ENCODE results near the gene FBXO38.

FBXO38 gene

DNA sequence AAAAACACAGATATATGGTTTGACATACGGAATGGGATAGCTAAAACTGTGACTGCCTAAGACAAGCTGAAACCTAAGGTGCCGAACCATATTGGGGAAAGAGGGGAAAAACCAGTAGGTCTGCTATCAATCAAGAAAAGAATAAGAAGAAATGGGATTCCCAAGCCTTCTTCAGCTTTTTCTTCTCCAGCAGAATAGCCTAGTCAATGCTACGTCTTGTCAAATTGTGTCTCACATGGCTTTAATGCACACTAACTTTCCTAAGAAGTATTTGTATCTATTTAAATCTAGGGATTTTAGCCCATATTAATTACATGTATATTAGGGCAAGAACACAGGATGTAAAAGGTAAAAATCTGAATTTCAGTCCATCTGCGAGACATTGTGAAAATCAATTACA is 797 bp upstream of the FBXO38 start:
- DNase-seq (ENCODE audit: low read depth), result no peak

GRCh38 chr5:148384380-148384737 is 601 bp downstream of the FBXO38 start:
- DNase-seq (ENCODE audit: low read depth), result no peak

DNA sequence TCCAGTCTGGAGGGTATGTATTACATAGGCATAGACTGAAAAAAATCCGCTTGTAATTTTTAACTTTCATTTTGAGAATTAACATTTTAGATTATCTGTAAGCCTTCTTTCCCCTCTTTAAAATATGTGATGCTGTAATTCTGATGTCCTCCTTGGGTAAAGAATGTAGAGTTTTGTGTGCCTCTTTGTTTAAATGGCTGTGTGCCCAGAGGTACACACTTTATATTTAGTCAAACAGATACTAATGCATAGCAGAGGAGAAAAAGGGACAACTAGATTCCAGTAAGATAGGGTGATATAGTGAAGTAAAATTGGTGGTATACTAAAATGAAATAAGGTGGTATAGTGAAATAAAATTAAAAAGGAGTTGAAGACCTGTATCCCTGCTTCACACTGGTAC is 1.3 kb downstream of the FBXO38 start:
- no peak for DNase-seq (ENCODE audit: low read depth)

GRCh38 chr5:148386041-148386440 is 2.3 kb downstream of the FBXO38 start:
- DNase-seq (ENCODE audit: low read depth), result no peak

DNA sequence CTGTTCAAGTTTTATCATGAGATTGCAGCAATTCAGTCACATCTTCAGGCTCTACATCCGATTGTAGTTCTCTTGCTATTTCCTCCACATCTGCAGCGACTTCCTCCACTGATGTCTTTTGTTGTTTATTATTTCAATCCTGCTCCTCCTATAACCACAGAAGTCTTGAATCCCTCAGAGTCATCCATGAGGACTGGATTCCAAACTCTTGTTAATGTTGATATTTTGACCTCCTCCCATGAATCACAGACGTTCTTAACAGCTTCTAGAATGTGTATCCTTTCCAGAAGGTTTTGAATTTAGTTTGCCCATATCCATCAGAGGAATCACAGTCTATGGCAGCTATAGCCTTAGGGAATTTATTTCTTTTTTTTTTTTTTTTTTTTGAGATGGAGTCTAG is 3.6 kb downstream of the FBXO38 start:
- DNase-seq (ENCODE audit: low read depth), result peak; percentile 18

GRCh38 chr5:148388696-148389095 is 4.9 kb downstream of the FBXO38 start:
- no peak for DNase-seq (ENCODE audit: low read depth)

GRCh38 chr5:148390914-148391313 is 7.2 kb downstream of the FBXO38 start:
- no peak for DNase-seq (ENCODE audit: low read depth)

- DNase-seq (ENCODE audit: low read depth), result no peak
Observed at GRCh38 chr5:148391422-148391821, 7.7 kb downstream of the FBXO38 start.

DNA sequence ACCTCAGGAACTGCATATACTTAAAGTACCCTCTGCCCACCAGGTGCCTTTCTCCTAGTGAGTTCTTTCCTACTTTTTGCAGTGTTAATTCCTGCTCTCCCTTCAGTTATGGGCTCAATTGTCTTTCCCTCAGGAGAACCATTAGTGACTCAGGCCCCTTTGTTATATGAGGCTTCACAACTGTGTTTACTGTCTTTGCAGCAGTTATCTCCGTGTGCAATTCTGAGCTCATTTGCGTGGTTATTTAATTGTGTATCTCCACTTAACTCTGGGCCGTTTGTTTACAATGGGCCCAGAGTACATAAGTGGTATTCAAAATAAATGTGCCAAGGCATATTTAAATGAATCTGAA is 9.6 kb downstream of the FBXO38 start:
- DNase-seq (ENCODE audit: low read depth), result no peak

DNA sequence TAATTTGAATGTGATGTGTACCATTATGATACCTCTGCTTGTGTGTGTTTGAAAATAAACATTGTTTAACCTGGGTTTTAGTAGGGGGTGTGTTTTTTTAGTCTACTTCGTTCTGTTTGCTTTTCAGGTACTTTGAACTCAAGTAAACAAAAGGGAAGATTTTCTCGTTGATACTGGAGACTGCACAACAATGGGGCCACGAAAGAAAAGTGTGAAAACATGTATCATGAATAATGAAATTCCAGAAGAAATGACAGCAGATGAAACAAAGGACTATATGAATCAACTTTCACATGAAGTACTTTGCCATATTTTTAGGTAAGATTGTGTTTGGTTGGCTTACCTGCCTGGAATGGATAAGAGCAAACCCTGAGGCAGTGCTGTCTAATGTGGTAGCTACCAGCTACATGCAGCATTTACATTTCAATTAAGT is 10.8 kb downstream of the FBXO38 start:
- DNase-seq (ENCODE audit: low read depth), result no peak

DNA sequence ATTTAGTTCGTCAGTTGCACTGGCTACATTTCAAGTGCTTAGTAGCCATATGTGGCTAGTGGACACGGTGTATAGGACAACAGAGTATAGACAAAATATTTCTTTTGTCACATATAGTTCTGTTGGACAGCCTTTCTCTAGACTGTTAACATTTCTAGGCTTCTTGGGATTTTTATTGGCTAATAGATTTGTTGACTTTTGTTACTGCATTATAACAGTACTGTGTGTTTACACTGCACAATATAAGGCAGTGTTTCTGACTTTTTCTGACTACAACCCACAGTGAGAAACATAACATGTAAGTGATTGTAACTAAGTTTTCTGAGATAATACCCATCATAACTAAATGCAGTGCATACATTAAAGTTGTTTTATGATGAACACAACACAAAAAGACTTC is 11.3 kb downstream of the FBXO38 start:
- no peak for DNase-seq (ENCODE audit: low read depth)

DNA sequence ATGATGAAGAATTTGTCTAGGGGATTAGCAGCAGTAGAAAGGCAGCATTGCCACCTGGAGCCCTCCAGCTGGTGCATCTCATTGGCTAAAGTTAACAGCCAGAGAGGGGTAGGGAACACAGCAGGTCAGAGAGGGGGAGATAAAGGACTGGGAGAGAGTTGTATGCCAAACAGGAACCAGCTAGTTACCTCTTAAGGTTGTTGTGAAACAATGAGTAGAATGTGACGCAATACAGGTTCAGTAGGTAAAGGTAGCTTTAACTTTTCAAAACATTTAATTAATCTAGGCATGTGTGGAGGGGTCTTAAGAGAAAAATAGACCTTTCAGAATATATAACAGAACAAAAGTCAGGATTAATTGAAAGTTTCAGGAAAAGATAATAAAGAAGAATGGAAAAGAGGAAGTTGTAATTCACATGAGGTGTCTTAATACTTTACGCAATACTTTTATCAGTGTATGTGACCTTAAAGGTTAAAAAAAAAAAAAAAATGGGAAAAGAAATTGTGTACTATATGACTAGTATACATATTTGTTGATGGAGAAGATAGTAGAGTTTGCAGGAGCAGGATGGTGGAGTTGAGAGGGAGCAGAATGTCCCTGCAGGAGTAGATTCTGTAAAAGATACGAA is 14.3 kb downstream of the FBXO38 start:
- DNase-seq (ENCODE audit: low read depth), result no peak

GRCh38 chr5:148398698-148399121 is 15.0 kb downstream of the FBXO38 start:
- no peak for DNase-seq (ENCODE audit: low read depth)

GRCh38 chr5:148401604-148402003 is 17.8 kb downstream of the FBXO38 start:
- no peak for DNase-seq (ENCODE audit: low read depth)

DNA sequence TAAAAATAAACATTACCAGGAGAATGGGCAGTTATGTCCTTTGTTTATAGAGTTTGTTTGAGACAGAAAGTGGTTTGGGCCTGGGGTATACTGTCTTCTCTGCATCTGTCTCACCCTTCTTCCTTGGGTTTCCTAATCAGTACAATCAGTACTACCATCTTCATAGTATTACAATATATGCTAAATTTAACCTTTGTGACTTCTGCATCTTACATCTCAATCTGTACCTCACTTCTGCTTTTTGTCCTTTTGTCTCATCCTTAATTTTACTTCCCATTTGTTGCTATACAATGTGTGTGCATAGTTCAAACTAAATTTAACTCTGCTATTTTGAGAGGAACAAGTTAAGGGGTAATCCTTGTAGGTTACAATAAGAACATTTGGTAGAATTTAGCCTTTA is 19.6 kb downstream of the FBXO38 start:
- no peak for DNase-seq (ENCODE audit: low read depth)

DNA sequence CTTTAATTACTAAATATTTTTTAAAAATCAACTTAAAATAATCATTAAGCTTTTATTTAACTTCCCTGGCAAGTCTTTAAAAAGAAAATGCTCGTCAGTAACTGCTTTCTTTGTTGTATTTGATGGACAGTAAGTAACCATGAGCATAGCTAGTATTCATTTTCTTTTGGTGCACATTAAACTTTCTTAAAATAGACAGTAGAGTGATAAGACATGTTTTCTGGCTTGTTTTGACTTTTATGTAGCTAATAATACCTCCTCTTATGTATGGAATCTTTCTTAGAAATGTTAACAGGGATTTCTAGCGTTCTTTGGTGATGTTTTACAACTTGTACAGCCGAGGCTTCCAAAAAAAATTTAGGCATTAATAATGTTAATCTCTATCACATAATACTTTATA is 22.6 kb downstream of the FBXO38 start:
- no peak for DNase-seq (ENCODE audit: low read depth)

DNA sequence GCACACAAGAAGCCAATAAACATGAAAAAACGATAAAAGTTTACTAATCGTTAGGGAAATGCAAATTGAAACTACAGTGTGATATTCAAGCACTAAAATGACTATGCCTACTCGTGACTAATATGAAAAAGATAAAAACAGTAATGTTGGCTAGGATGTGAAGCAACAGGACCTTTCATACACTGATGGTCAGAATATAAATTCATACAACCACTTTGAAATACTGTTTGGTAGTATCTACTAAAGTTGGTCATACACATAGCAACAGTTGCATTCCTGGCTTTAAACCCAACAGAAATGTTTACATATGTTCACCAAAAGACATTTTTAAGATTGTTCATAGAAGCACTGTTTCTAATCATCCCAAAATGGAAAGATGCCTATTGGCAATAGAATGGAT is 24.3 kb downstream of the FBXO38 start:
- no peak for DNase-seq (ENCODE audit: low read depth)

GRCh38 chr5:148412124-148412523 is 28.4 kb downstream of the FBXO38 start:
- DNase-seq (ENCODE audit: low read depth), result no peak

DNA sequence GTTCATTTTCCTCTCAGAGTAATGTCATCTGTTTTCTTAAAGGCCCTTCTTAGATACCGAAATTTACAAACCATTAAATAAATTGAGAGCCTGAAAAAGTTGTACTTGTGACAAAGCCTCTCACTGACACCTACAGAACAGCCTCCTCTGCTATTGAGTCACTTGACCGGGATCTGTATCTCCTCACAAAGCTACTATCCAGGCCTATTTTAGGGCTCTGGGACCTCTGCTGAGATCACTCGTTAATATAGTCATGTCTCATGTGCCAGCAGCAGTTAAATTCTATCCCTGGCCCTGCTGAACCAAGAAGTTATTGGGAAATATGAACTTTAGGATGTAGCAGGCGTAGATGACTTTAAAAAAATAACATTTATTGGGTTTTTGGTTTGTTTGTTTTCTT is 31.1 kb downstream of the FBXO38 start:
- no peak for DNase-seq (ENCODE audit: low read depth)

DNA sequence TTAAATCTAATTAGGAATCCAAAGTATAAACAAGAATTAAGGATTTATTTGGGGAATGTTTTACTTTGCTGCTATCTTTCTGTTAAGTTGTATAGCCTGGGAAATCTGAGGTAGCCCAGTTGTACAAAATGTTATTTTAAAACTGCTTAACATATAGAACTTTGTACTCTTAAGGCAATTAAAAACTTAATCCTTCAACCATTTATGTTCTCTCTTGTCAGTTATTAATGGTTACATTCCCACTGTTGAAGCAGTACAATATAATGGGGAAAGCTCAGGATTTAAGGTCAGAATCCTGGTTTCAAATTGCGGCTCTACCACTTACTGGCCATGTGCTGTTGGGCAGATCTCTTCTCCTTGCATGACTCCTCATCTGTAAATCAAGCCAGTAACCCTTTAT is 32.7 kb downstream of the FBXO38 start:
- no peak for DNase-seq (ENCODE audit: low read depth)

GRCh38 chr5:148416921-148417320 is 33.2 kb downstream of the FBXO38 start:
- no peak for DNase-seq (ENCODE audit: low read depth)

GRCh38 chr5:148418511-148418910 is 34.8 kb downstream of the FBXO38 start:
- no peak for DNase-seq (ENCODE audit: low read depth)

- no peak for DNase-seq (ENCODE audit: low read depth)
Observed at GRCh38 chr5:148421661-148422060, 37.9 kb downstream of the FBXO38 start.

GRCh38 chr5:148425808-148426207 is 42.0 kb downstream of the FBXO38 start:
- no peak for DNase-seq (ENCODE audit: low read depth)

- no peak for DNase-seq (ENCODE audit: low read depth)
Observed at GRCh38 chr5:148426514-148426913, 42.8 kb downstream of the FBXO38 start.

Data from fibroblast of the conjunctiva (primary cell).